SU-DHL-6 (cell line): ENCODE measurements around the gene PITPNM2.

ENCODE experiments used
- H2AFZ ChIP-seq: fragments of 200-600 bp; sonication (generic); 2 replicates; pipeline ENCODE4 v1.6.1; 2014; ENCODE audit warnings: low read depth, mild to moderate bottlenecking, moderate library complexity, mixed read lengths, antibody characterized with exemption, low read length; ENCODE audit not compliant: severe bottlenecking
- H3F3A ChIP-seq: fragments of 200-600 bp; shearing (Covaris generic); 2 replicates; pipeline ENCODE4 v1.6.0; 2016; ENCODE audit warnings: antibody characterized with exemption, mild to moderate bottlenecking; ENCODE audit not compliant: insufficient read depth
- H3K27ac ChIP-seq: fragments of 200-600 bp; sonication (generic); 2 replicates; pipeline ENCODE4 v1.5.1; 2016; ENCODE audit warnings: low read depth, mild to moderate bottlenecking, low read length, moderate library complexity, mixed read lengths
- H3K27me3 ChIP-seq: fragments of 200-600 bp; sonication (generic), shearing (Covaris generic); 2 replicates; pipeline ENCODE4 v1.6.0; 2014; ENCODE audit warnings: mild to moderate bottlenecking, low read length
- H3K36me3 ChIP-seq: fragments of 200-600 bp; sonication (generic); 2 replicates; pipeline ENCODE4 v1.6.1; 2014; ENCODE audit warnings: mild to moderate bottlenecking, low read length, mixed read lengths
- H3K4me2 ChIP-seq: fragments of 300-600, 200-600 bp; shearing (Covaris generic), sonication (generic); 2 replicates; pipeline ENCODE4 v1.6.0; 2014; ENCODE audit warnings: low read length, low read depth, mild to moderate bottlenecking; ENCODE audit not compliant: poor library complexity, severe bottlenecking
- H3K4me3 ChIP-seq: fragments of 200-600 bp; sonication (generic); 2 replicates; pipeline ENCODE4 v1.5.1; 2014; ENCODE audit warnings: antibody characterized with exemption, low read length, mild to moderate bottlenecking, mixed read lengths; ENCODE audit not compliant: insufficient read depth, poor library complexity, severe bottlenecking
- H3K79me2 ChIP-seq: fragments of 200-600 bp; sonication (generic); 2 replicates; pipeline ENCODE4 v1.6.1; 2014; ENCODE audit warnings: mild to moderate bottlenecking, low read length, moderate library complexity; ENCODE audit not compliant: insufficient read depth
- H3K9ac ChIP-seq: fragments of 200-600 bp; sonication (generic); 2 replicates; pipeline ENCODE4 v1.7.0; 2014; ENCODE audit warnings: mild to moderate bottlenecking, low read length
- H3K9me2 ChIP-seq: fragments of 200-600 bp; sonication (generic); replicated peaks from 2 replicates; pipeline ENCODE4 v1.6.1; 2014; ENCODE audit warnings: low read length; ENCODE audit not compliant: insufficient read depth
- H3K9me3 ChIP-seq: fragments of 200-600 bp; sonication (generic); 2 replicates; pipeline ENCODE4 v1.6.1; 2014; ENCODE audit warnings: low read length, mixed read lengths; ENCODE audit not compliant: insufficient read depth
- H4K20me1 ChIP-seq: fragments of 200-600 bp; sonication (generic); 2 replicates; pipeline ENCODE4 v1.6.1; 2014; ENCODE audit warnings: low read depth, mild to moderate bottlenecking, antibody characterized with exemption, low read length, moderate library complexity, mixed read lengths
- CTCF ChIP-seq: fragments of 200-600 bp; sonication (generic); IDR thresholded peaks from one replicate; pipeline ENCODE4 v1.5.1; 2017; ENCODE audit warnings: antibody characterized with exemption, mild to moderate bottlenecking, low read length, moderate library complexity; ENCODE audit not compliant: insufficient read depth, poor library complexity, severe bottlenecking
- EZH2phosphoT487 ChIP-seq: fragments of 200-600 bp; sonication (generic), shearing (Covaris generic); conservative IDR thresholded peaks from 2 replicates; pipeline ENCODE4 v1.6.1; 2018; ENCODE audit warnings: mild to moderate bottlenecking, antibody characterized with exemption, low read length, moderate library complexity, mixed read lengths

Gene PITPNM2

DNA sequence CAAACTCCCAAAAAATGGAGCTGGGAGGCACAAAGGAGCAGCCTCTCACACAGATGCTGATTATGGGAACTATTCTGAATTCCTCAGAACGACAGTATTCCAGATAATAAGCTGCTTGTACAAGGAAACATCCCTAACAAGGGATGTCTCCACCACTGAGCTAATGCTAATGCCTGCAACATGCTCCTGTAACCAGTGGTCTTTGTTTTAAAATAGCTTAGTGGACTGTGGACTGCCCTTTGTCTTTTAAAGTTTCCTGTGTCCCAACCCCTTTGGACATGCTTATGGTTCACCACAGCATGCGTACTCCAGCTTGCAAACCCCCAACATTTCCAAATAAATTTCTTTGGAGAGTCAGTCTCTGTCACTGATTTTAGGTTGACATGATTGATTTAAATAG is 16.4 kb upstream of the PITPNM2 start:
- Histone ChIP-seq H4K20me1 (no peaks in the 10 kb centered on the region), H3K4me2 (no peak overlapping the region), H3K9me2 (no peaks in the 10 kb centered on the region), H3K27me3 (no peaks in the 10 kb centered on the region), H3K9me3 (no peaks in the 10 kb centered on the region), H3K79me2 (no peaks in the 10 kb centered on the region), H3K4me3 (no peak overlapping the region), H2AFZ (no peak overlapping the region), H3K36me3 (peaks cover 11% of the 10 kb centered on the region), H3K27ac (no peak overlapping the region), H3F3A (no peaks in the 10 kb centered on the region), H3K9ac (no peak overlapping the region)
- TF ChIP-seq CTCF: no peak
- no peak for TF ChIP-seq EZH2phosphoT487

- Histone ChIP-seq H3K9me3 (no peaks in the 10 kb centered on the region), H4K20me1 (no peaks in the 10 kb centered on the region), H3K36me3 (peaks cover 27% of the 10 kb centered on the region), H3K4me2 (no peak overlapping the region), H3K4me3 (no peak overlapping the region), H3K79me2 (no peaks in the 10 kb centered on the region), H2AFZ (no peak overlapping the region), H3K9ac (no peak overlapping the region), H3K9me2 (no peaks in the 10 kb centered on the region), H3K27ac (no peak overlapping the region), H3K27me3 (no peaks in the 10 kb centered on the region), H3F3A (0 out of 2 replicates have a peak, but pooled peaks cover 4% of the 10 kb centered on the region)
- no peak for TF ChIP-seq EZH2phosphoT487
These were observed 14.6 kb upstream of the PITPNM2 start for GRCh38 chr12:123165537-123165936.

DNA sequence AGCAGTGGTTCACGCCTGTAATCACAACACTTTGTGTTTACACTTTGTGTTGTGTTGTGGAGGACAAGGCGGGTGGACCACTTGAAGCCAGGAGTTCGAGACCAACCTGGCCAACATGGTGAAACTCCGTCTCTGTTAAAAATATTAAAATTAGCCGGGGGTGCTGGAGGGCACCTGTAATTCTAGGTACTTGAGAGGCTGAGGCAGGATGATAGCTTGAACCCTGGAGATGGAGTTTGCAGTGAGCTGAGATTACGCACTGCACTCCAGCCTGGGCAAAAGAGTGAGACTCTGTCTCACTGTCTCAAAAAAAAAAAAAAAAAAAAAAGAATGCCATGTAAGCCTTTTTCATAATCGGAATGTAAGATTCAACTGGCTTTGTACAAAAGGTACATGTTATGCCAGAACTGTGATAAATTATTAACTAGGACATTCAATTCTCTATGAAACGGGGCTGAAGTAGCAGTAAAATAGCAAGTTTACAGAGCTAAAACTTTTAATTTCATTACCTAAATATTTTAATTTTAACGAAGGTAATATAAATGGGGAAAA is 13.9 kb upstream of the PITPNM2 start:
- TF ChIP-seq CTCF (no peak), EZH2phosphoT487 (no peak)
- peaks cover 32% of the 10 kb centered on the region for H3K36me3 ChIP-seq
- no peaks in the 10 kb centered on the region for H3K79me2 ChIP-seq
- H3K9me3 ChIP-seq: no peaks in the 10 kb centered on the region
- H4K20me1 ChIP-seq: no peaks in the 10 kb centered on the region
- H3K9ac ChIP-seq: no peak overlapping the region
- H2AFZ ChIP-seq: no peak overlapping the region
- H3K4me2 ChIP-seq: no peak overlapping the region
- no peaks in the 10 kb centered on the region for H3K9me2 ChIP-seq
- no peaks in the 10 kb centered on the region for H3K27me3 ChIP-seq
- H3F3A ChIP-seq: 0 out of 2 replicates have a peak, but pooled peaks cover 4% of the 10 kb centered on the region
- no peak overlapping the region for H3K4me3 ChIP-seq
- H3K27ac ChIP-seq: no peak overlapping the region

DNA sequence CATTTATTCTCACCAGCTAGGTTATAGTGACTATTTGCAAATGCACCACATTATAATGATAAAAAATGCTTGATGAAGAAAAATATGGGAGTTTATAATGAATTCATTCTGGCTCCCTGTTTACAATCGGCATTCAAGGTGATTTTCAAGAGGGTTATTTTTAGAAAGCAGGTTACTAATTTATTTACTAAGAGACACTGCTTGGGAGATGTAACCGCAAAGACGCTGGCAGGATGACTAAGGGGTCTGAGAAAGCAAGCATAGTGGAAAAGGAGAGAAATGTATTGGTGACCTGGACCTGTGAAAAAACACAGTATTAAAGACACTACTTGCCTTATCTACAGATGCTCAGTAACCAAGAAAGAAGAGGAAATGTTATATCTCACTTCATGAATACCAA is 13.3 kb upstream of the PITPNM2 start:
- H4K20me1 ChIP-seq: no peaks in the 10 kb centered on the region
- TF ChIP-seq EZH2phosphoT487: no peak
- TF ChIP-seq CTCF: no peak
- no peaks in the 10 kb centered on the region for H3K79me2 ChIP-seq
- 0 out of 2 replicates have a peak, but pooled peaks cover 4% of the 10 kb centered on the region for H3F3A ChIP-seq
- no peak overlapping the region for H2AFZ ChIP-seq
- H3K9me3 ChIP-seq: no peaks in the 10 kb centered on the region
- H3K36me3 ChIP-seq: peaks cover 32% of the 10 kb centered on the region
- H3K9ac ChIP-seq: no peak overlapping the region
- no peaks in the 10 kb centered on the region for H3K9me2 ChIP-seq
- H3K4me3 ChIP-seq: no peak overlapping the region
- no peak overlapping the region for H3K27ac ChIP-seq
- H3K4me2 ChIP-seq: no peak overlapping the region
- no peaks in the 10 kb centered on the region for H3K27me3 ChIP-seq
